Neural cell (in vitro differentiated cells): ENCODE results near the gene SLC10A3.

ENCODE experiments used
- EP300 ChIP-seq: fragments of 450-650 bp; conservative IDR thresholded peaks from 2 replicates; pipeline ENCODE4 v1.6.1; 2014; ENCODE audit warnings: antibody characterized with exemption, mild to moderate bottlenecking, moderate library complexity; ENCODE audit not compliant: poor library complexity, severe bottlenecking
- EZH2 ChIP-seq: fragments of 200-600, 300-800 bp; shearing (Covaris generic), sonication (generic); IDR thresholded peaks from 2 replicates; pipeline ENCODE4 v1.6.1; 2014; ENCODE audit warnings: antibody characterized with exemption, low read length, borderline replicate concordance, mild to moderate bottlenecking; ENCODE audit not compliant: insufficient read depth, poor library complexity, severe bottlenecking
- POLR2AphosphoS5 ChIP-seq: IDR thresholded peaks from 2 replicates; pipeline ENCODE4 v1.6.1; 2012
- TF ChIP-seq, protein P1 (sequence below): fragments of 450-650 bp; IDR thresholded peaks from 2 replicates; pipeline ENCODE4 v1.5.1; 2014; ENCODE audit warnings: antibody characterized with exemption, mild to moderate bottlenecking, moderate library complexity; ENCODE audit not compliant: poor library complexity, severe bottlenecking
- TF ChIP-seq, protein P2 (sequence below): IDR thresholded peaks from 2 replicates; pipeline ENCODE4 v1.6.1; 2012; ENCODE audit warnings: borderline replicate concordance

DNA sequence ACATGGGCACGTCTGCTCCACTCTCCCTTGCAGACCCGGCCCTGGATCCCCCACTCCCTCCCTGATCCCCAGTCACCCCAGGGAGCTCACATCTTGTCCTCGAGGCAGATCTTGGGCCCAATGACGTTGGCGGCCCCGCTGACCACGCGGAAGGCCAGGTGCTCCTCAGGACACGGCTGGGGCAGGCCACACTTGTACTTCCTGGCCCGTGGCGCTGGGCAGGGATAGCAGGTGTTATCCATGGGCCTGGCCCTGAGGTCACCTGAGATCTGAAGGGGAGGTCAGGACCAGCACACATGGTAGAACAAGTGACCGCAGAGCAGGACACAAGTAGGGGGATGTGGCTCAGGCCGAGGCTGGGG, 17.9 kb upstream of the SLC10A3 start:
- TF ChIP-seq POLR2AphosphoS5, result no peak
- TF ChIP-seq, protein P1, sequence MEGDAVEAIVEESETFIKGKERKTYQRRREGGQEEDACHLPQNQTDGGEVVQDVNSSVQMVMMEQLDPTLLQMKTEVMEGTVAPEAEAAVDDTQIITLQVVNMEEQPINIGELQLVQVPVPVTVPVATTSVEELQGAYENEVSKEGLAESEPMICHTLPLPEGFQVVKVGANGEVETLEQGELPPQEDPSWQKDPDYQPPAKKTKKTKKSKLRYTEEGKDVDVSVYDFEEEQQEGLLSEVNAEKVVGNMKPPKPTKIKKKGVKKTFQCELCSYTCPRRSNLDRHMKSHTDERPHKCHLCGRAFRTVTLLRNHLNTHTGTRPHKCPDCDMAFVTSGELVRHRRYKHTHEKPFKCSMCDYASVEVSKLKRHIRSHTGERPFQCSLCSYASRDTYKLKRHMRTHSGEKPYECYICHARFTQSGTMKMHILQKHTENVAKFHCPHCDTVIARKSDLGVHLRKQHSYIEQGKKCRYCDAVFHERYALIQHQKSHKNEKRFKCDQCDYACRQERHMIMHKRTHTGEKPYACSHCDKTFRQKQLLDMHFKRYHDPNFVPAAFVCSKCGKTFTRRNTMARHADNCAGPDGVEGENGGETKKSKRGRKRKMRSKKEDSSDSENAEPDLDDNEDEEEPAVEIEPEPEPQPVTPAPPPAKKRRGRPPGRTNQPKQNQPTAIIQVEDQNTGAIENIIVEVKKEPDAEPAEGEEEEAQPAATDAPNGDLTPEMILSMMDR, result no peak
- TF ChIP-seq, protein P2, sequence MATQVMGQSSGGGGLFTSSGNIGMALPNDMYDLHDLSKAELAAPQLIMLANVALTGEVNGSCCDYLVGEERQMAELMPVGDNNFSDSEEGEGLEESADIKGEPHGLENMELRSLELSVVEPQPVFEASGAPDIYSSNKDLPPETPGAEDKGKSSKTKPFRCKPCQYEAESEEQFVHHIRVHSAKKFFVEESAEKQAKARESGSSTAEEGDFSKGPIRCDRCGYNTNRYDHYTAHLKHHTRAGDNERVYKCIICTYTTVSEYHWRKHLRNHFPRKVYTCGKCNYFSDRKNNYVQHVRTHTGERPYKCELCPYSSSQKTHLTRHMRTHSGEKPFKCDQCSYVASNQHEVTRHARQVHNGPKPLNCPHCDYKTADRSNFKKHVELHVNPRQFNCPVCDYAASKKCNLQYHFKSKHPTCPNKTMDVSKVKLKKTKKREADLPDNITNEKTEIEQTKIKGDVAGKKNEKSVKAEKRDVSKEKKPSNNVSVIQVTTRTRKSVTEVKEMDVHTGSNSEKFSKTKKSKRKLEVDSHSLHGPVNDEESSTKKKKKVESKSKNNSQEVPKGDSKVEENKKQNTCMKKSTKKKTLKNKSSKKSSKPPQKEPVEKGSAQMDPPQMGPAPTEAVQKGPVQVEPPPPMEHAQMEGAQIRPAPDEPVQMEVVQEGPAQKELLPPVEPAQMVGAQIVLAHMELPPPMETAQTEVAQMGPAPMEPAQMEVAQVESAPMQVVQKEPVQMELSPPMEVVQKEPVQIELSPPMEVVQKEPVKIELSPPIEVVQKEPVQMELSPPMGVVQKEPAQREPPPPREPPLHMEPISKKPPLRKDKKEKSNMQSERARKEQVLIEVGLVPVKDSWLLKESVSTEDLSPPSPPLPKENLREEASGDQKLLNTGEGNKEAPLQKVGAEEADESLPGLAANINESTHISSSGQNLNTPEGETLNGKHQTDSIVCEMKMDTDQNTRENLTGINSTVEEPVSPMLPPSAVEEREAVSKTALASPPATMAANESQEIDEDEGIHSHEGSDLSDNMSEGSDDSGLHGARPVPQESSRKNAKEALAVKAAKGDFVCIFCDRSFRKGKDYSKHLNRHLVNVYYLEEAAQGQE, result no peak
- no peak for TF ChIP-seq EP300
- no peak for TF ChIP-seq EZH2
